Transverse colon (tissue), 4 donors: ENCODE results near the gene STRA6. TPM values are rescaled to one million over a fixed set of nuclear protein-coding genes. Genes with fewer than 3 reads are reported as not detected.

Experiments used
- DNase-seq: peaks from one replicate; pipeline ENCODE4 v3.0.0-alpha.2; 2019
- H3K27ac ChIP-seq, 4 donors: fragments of 200-600 bp; sonication (generic); 2 replicates each; pipeline ENCODE4 v1.5.1; 2016 to 2018; ENCODE audit warnings: inconsistent platforms in 4 of 4
- H3K27me3 ChIP-seq: fragments of 200-600 bp; sonication (generic); 2 replicates; pipeline ENCODE4 v1.5.1; 2017; ENCODE audit warnings: inconsistent platforms
- H3K36me3 ChIP-seq, 4 donors: fragments of 200-600 bp; sonication (generic); 2 replicates each; pipeline ENCODE4 v1.5.1; 2017 to 2019; ENCODE audit warnings: inconsistent platforms in 4 of 4
- H3K4me1 ChIP-seq, 4 donors: fragments of 200-600 bp; sonication (generic); 2 replicates each; pipeline ENCODE4 v1.5.1; 2017 to 2020; ENCODE audit warnings: inconsistent platforms in 4 of 4
- H3K4me3 ChIP-seq, 4 donors: fragments of 200-600 bp; sonication (generic); 1 replicate in 1 of 4; 2 replicates in 3 of 4; pipeline versions ENCODE4 v1.5.1 to v1.6.1; 2017 to 2019; ENCODE audit warnings: inconsistent platforms in 4 of 4
- H3K9me3 ChIP-seq, 2 donors: fragments of 200-600 bp; sonication (generic); 2 replicates each; pipeline ENCODE4 v1.5.1; 2017 to 2019; ENCODE audit warnings: inconsistent platforms in 2 of 2
- EP300 ChIP-seq: sonication (generic); formaldehyde crosslinking; IDR thresholded peaks from one replicate; pipeline ENCODE4 v1.6.1; 2017; ENCODE audit warnings: antibody characterized with exemption, low read depth
- POLR2A ChIP-seq: fragments of 450-650 bp; IDR thresholded peaks from one replicate; pipeline ENCODE4 v1.6.1; 2016; ENCODE audit warnings: antibody characterized with exemption, mild to moderate bottlenecking, moderate library complexity
- POLR2AphosphoS5 ChIP-seq, 3 donors: sonication (generic); formaldehyde crosslinking; IDR thresholded peaks; one replicate each; pipeline ENCODE4 v1.6.1; 2016; ENCODE audit warnings: antibody characterized with exemption in 3 of 3
- WGBS, 2 donors: methylation state at CpG; one replicate each; pipeline ENCODE4 v1.1.5; 2018; ENCODE audit warnings: low coverage in 1 of 2; 5-methylcytosine and 5-hydroxymethylcytosine counted together
- in situ Hi-C, 4 donors: fragments of 200-750 bp; cut with MboI; loops; one replicate each; pipeline versions ENCODE4 v1.15.0 to v1.15.1; 2017; ENCODE audit warnings: low sequenced_read_pairs in 3 of 4, low pct_ligation_motif_present in 1 of 4, low pct_unique_long_range_greater_than_20kb in 1 of 4
- intact Hi-C: fragments of 100-400 bp; cut with DNase I; formaldehyde crosslinking; loops from one replicate; pipeline ENCODE4 v1.15.1; 2023; ENCODE audit warnings: low total_unique reads
- total RNA-seq, 4 donors: library from RNA; depleted of rRNA; stranded (reverse); fragments of >200 nt; gene quantifications; one replicate each; pipeline ENCODE4 v1.1.0, GENCODE V29; 2016
- TF ChIP-seq, protein P1 (sequence below), 5 experiments: fragments of 200-600 bp in 3 of 5; fragments of 450-650 bp in 2 of 5; sonication (generic) in 3 of 5; IDR thresholded peaks; 1 replicate in 2 of 5; 2 replicates in 3 of 5; pipeline ENCODE4 v1.5.1; 2016 to 2017; ENCODE audit warnings: antibody characterized with exemption in 5 of 5, inconsistent platforms in 3 of 5, mild to moderate bottlenecking in 2 of 5, moderate library complexity in 1 of 5

Gene STRA6
- total RNA-seq, 4 donors from 2014 or later, result not detected

GRCh38 chr15:74245342-74245931 lies 42.9 kb upstream of the STRA6 start:
- no peak for DNase-seq
- no peak overlapping the region for H3K27ac ChIP-seq
- no peak overlapping the region for H3K4me3 ChIP-seq
- no peaks in the 10 kb centered on the region for H3K36me3 ChIP-seq
- H3K9me3 ChIP-seq, result no peaks in the 10 kb centered on the region
- WGBS, 2 donors, result 4% methylated on average over 14 of the region's 36 CpGs; no CpG with 5 or more reads in 1 of the 2 donors
- in situ Hi-C loops (no loop called here), intact Hi-C loops (no loop called here)
- peaks cover 0 to 12% (median 8%) of the 10 kb centered on the region in 4 donors for H3K4me1 ChIP-seq
- TF ChIP-seq EP300 (no peak), POLR2AphosphoS5 (IDR thresholded peaks at IDR 0.05) (no peak), POLR2A (no peak)
- TF ChIP-seq, protein P1, sequence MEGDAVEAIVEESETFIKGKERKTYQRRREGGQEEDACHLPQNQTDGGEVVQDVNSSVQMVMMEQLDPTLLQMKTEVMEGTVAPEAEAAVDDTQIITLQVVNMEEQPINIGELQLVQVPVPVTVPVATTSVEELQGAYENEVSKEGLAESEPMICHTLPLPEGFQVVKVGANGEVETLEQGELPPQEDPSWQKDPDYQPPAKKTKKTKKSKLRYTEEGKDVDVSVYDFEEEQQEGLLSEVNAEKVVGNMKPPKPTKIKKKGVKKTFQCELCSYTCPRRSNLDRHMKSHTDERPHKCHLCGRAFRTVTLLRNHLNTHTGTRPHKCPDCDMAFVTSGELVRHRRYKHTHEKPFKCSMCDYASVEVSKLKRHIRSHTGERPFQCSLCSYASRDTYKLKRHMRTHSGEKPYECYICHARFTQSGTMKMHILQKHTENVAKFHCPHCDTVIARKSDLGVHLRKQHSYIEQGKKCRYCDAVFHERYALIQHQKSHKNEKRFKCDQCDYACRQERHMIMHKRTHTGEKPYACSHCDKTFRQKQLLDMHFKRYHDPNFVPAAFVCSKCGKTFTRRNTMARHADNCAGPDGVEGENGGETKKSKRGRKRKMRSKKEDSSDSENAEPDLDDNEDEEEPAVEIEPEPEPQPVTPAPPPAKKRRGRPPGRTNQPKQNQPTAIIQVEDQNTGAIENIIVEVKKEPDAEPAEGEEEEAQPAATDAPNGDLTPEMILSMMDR (IDR thresholded peaks at IDR 0.05), result no peak
- peaks cover 14% of the 10 kb centered on the region for H3K27me3 ChIP-seq

DNA sequence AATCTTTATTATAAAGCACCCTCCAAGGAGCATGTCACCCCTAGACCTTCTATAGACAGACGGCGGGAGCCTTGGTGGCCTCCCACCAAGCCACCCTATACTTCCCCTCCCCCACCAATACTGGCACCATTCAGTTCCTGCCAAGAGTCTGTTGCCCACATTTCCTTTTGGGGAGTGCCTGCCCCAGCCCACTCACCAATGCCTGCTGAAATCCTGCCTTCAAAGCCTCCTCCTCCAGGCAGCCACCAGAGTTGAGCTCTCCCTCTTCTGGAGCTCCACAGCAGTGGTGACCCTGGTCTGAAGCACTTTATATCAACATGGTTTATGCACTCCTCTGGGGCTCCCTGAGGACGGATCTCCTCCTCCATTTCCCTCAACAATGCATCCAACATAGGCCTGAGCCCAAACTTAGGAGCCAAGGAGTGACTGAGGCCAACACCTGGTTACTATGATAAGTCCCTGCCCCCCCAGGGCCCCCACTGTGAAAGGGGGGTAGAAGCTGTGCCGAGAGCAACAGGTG lies 42.3 kb upstream of the STRA6 start:
- 61% methylated on average over 4 of the region's 4 CpGs; no CpG with 5 or more reads in 1 of the 2 donors for WGBS, 2 donors
- Histone ChIP-seq H3K4me1 (peaks cover 0 to 17% (median 11%) of the 10 kb centered on the region in 4 donors), H3K36me3 (no peaks in the 10 kb centered on the region), H3K4me3 (no peak overlapping the region), H3K27ac (no peak overlapping the region), H3K9me3 (no peaks in the 10 kb centered on the region), H3K27me3 (peaks cover 14% of the 10 kb centered on the region)
- no peak for DNase-seq
- intact Hi-C loops (no loop called here), in situ Hi-C loops (no loop called here)
- TF ChIP-seq POLR2A (no peak), POLR2AphosphoS5 (IDR thresholded peaks at IDR 0.05) (no peak), EP300 (no peak)
- TF ChIP-seq, protein P1 (IDR thresholded peaks at IDR 0.05), result no peak

DNA sequence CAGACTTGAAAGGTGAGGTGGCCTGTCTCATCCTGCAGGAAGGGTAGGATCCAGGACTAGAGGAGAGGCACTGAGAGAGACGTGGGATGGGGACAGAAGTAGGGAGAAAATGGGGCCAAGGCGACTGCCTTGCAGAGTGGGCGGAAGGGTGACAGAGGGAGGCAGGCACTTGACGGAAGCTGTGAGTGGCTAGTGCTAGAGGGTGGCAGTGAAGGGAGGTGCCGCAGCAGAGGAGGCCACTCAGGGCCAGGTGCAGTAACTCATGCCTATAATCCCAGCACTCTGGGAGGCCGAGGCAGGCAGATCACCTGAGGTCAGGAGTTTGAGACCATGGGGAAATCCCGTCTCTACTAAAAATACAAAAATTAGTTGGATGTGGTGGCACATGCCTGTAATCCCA lies 40.8 kb upstream of the STRA6 start:
- TF ChIP-seq POLR2A (no peak), EP300 (no peak), POLR2AphosphoS5 (IDR thresholded peaks at IDR 0.05) (no peak)
- TF ChIP-seq, protein P1 (IDR thresholded peaks at IDR 0.05), result no peak

GRCh38 chr15:74242441-74243185 lies 40.0 kb upstream of the STRA6 start:
- no peak overlapping the region for H3K27ac ChIP-seq
- peaks cover 14% of the 10 kb centered on the region for H3K27me3 ChIP-seq
- intact Hi-C loops, result no loop called here
- H3K4me3 ChIP-seq, result no peak overlapping the region
- in situ Hi-C loops, result no loop called here
- DNase-seq, result no peak
- WGBS, 2 donors, result 53% methylated on average over 11 of the region's 11 CpGs; no CpG with 5 or more reads in 1 of the 2 donors
- no peaks in the 10 kb centered on the region for H3K9me3 ChIP-seq
- H3K4me1 ChIP-seq, result peaks cover 0 to 23% (median 13%) of the 10 kb centered on the region in 4 donors
- TF ChIP-seq EP300 (no peak), POLR2A (no peak), POLR2AphosphoS5 (IDR thresholded peaks at IDR 0.05) (no peak)
- TF ChIP-seq, protein P1 (IDR thresholded peaks at IDR 0.05), result no peak
- no peaks in the 10 kb centered on the region for H3K36me3 ChIP-seq

More for the DNA sequence above, 40.8 kb upstream of the STRA6 start:
- no peaks in the 10 kb centered on the region for H3K36me3 ChIP-seq
- peaks cover 14% of the 10 kb centered on the region for H3K27me3 ChIP-seq
- 80 to 85% methylated on average over 2 to 7 of the region's 7 CpGs for WGBS, 2 donors
- in situ Hi-C loops, result no loop called here
- no peak overlapping the region for H3K27ac ChIP-seq
- H3K4me3 ChIP-seq, result no peak overlapping the region
- peaks cover 0 to 23% (median 13%) of the 10 kb centered on the region in 4 donors for H3K4me1 ChIP-seq
- no peaks in the 10 kb centered on the region for H3K9me3 ChIP-seq
- DNase-seq, result no peak
- intact Hi-C loops, result no loop called here
